ENCODE data around the gene C2orf68.
A peak's percentile ranks its signal among the peaks of the same experiment; 100 is the strongest.
"Not testable (repeated sequence)": the region's sequence is repeated elsewhere in the genome, so short reads cannot be mapped to it uniquely, and the experiment has no call there.

The C2orf68 gene

GRCh38 chr2:85635636-85636035, 23.8 kb upstream of the C2orf68 start:
- no peak for DNase-seq (ENCODE audit: insufficient read length, low spot score)
- FAIRE-seq, result no peak
- TF ChIP-seq TAF1 (IDR thresholded peaks at IDR 0.05; ENCODE audit: low read depth, low read length) (no peak), POU2F2 (IDR thresholded peaks at IDR 0.05; ENCODE audit: low read depth, low read length) (no peak), PAX5 (IDR thresholded peaks at IDR 0.05; ENCODE audit: insufficient read depth, low read length, severe bottlenecking) (no peak), POLR2A (IDR thresholded peaks at IDR 0.05; ENCODE audit: low read depth, low read length) (no peak), POLR2AphosphoS5 (IDR thresholded peaks at IDR 0.05; ENCODE audit: low read depth, low read length) (no peak), SPI1 (IDR thresholded peaks at IDR 0.05; ENCODE audit: low read depth, low read length) (no peak)

- TF ChIP-seq POU2F2 (IDR thresholded peaks at IDR 0.05; ENCODE audit: low read depth, low read length) (no peak), SPI1 (IDR thresholded peaks at IDR 0.05; ENCODE audit: low read depth, low read length) (no peak), POLR2AphosphoS5 (IDR thresholded peaks at IDR 0.05; ENCODE audit: low read depth, low read length) (no peak)
- DNase-seq (ENCODE audit: insufficient read length, low spot score) (no peak), FAIRE-seq (no peak)
Observed at GRCh38 chr2:85635011-85635410, 23.1 kb upstream of the C2orf68 start.

- no peak for FAIRE-seq
- TF ChIP-seq POU2F2 (IDR thresholded peaks at IDR 0.05; ENCODE audit: low read depth, low read length) (no peak), TAF1 (IDR thresholded peaks at IDR 0.05; ENCODE audit: low read depth, low read length) (no peak), POLR2A (IDR thresholded peaks at IDR 0.05; ENCODE audit: low read depth, low read length) (no peak), PAX5 (IDR thresholded peaks at IDR 0.05; ENCODE audit: insufficient read depth, low read length, severe bottlenecking) (no peak), SPI1 (IDR thresholded peaks at IDR 0.05; ENCODE audit: low read depth, low read length) (no peak)
- DNase-seq (ENCODE audit: insufficient read length, low spot score), result no peak
Observed at GRCh38 chr2:85631316-85631715, 19.4 kb upstream of the C2orf68 start.

GRCh38 chr2:85628658-85629057, 16.8 kb upstream of the C2orf68 start:
- TF ChIP-seq TAF1 (IDR thresholded peaks at IDR 0.05; ENCODE audit: low read depth, low read length) (no peak), PAX5 (IDR thresholded peaks at IDR 0.05; ENCODE audit: insufficient read depth, low read length, severe bottlenecking) (no peak), SPI1 (IDR thresholded peaks at IDR 0.05; ENCODE audit: low read depth, low read length) (peak; percentile 69), POU2F2 (IDR thresholded peaks at IDR 0.05; ENCODE audit: low read depth, low read length) (no peak)
- no peak for FAIRE-seq
- no peak for DNase-seq (ENCODE audit: insufficient read length, low spot score)

- no peak for FAIRE-seq
- TF ChIP-seq POLR2A (IDR thresholded peaks at IDR 0.05; ENCODE audit: low read depth, low read length) (no peak), TAF1 (IDR thresholded peaks at IDR 0.05; ENCODE audit: low read depth, low read length) (no peak), POU2F2 (IDR thresholded peaks at IDR 0.05; ENCODE audit: low read depth, low read length) (no peak), SPI1 (IDR thresholded peaks at IDR 0.05; ENCODE audit: low read depth, low read length) (no peak), PAX5 (IDR thresholded peaks at IDR 0.05; ENCODE audit: insufficient read depth, low read length, severe bottlenecking) (no peak), POLR2AphosphoS5 (IDR thresholded peaks at IDR 0.05; ENCODE audit: low read depth, low read length) (no peak)
- DNase-seq (ENCODE audit: insufficient read length, low spot score), result no peak
Observed at GRCh38 chr2:85623991-85624390, 12.1 kb upstream of the C2orf68 start.

GRCh38 chr2:85621338-85621737, 9.5 kb upstream of the C2orf68 start:
- TF ChIP-seq POLR2AphosphoS5 (IDR thresholded peaks at IDR 0.05; ENCODE audit: low read depth, low read length), result no peak
- TF ChIP-seq PAX5 (IDR thresholded peaks at IDR 0.05; ENCODE audit: insufficient read depth, low read length, severe bottlenecking), result no peak
- TF ChIP-seq POLR2A (IDR thresholded peaks at IDR 0.05; ENCODE audit: low read depth, low read length), result no peak
- no peak for TF ChIP-seq TAF1 (IDR thresholded peaks at IDR 0.05; ENCODE audit: low read depth, low read length)
- TF ChIP-seq SPI1 (IDR thresholded peaks at IDR 0.05; ENCODE audit: low read depth, low read length), result no peak
- no peak for TF ChIP-seq POU2F2 (IDR thresholded peaks at IDR 0.05; ENCODE audit: low read depth, low read length)
- DNase-seq (ENCODE audit: insufficient read length, low spot score) (no peak), FAIRE-seq (no peak)

- TF ChIP-seq POLR2A (IDR thresholded peaks at IDR 0.05; ENCODE audit: low read depth, low read length), result no peak
- TF ChIP-seq SPI1 (IDR thresholded peaks at IDR 0.05; ENCODE audit: low read depth, low read length), result no peak
- no peak for TF ChIP-seq POLR2AphosphoS5 (IDR thresholded peaks at IDR 0.05; ENCODE audit: low read depth, low read length)
- TF ChIP-seq POU2F2 (IDR thresholded peaks at IDR 0.05; ENCODE audit: low read depth, low read length), result no peak
- TF ChIP-seq TAF1 (IDR thresholded peaks at IDR 0.05; ENCODE audit: low read depth, low read length), result no peak
- TF ChIP-seq PAX5 (IDR thresholded peaks at IDR 0.05; ENCODE audit: insufficient read depth, low read length, severe bottlenecking), result no peak
- no peak for FAIRE-seq
- no peak for DNase-seq (ENCODE audit: insufficient read length, low spot score)
Observed at GRCh38 chr2:85619617-85620016, 7.8 kb upstream of the C2orf68 start.

GRCh38 chr2:85617723-85618122, 5.9 kb upstream of the C2orf68 start:
- DNase-seq (ENCODE audit: insufficient read length, low spot score), result not testable (repeated sequence)

GRCh38 chr2:85615413-85615728, 3.5 kb upstream of the C2orf68 start:
- FAIRE-seq (no peak), DNase-seq (ENCODE audit: insufficient read length, low spot score) (no peak)
- no peak for TF ChIP-seq POU2F2 (IDR thresholded peaks at IDR 0.05; ENCODE audit: low read depth, low read length)
- no peak for TF ChIP-seq PAX5 (IDR thresholded peaks at IDR 0.05; ENCODE audit: insufficient read depth, low read length, severe bottlenecking)
- no peak for TF ChIP-seq TAF1 (IDR thresholded peaks at IDR 0.05; ENCODE audit: low read depth, low read length)
- TF ChIP-seq POLR2A (IDR thresholded peaks at IDR 0.05; ENCODE audit: low read depth, low read length), result no peak
- no peak for TF ChIP-seq POLR2AphosphoS5 (IDR thresholded peaks at IDR 0.05; ENCODE audit: low read depth, low read length)
- no peak for TF ChIP-seq SPI1 (IDR thresholded peaks at IDR 0.05; ENCODE audit: low read depth, low read length)

More at GRCh38 chr2:85617723-85618122, 5.9 kb upstream of the C2orf68 start:
- not testable (repeated sequence) for FAIRE-seq

GRCh38 chr2:85614757-85615156, 2.9 kb upstream of the C2orf68 start:
- not testable (repeated sequence) for DNase-seq (ENCODE audit: insufficient read length, low spot score)

More at GRCh38 chr2:85614757-85615156, 2.9 kb upstream of the C2orf68 start:
- not testable (repeated sequence) for FAIRE-seq
